SK-N-SH (cell line): Measurements from ENCODE around the gene CTCF. TPM values are rescaled to one million over a fixed set of nuclear protein-coding genes. Genes with fewer than 3 reads are reported as not detected.

Source experiments
- CTCF ChIA-PET: fragments of 300-600, 350-600 bp; formaldehyde crosslinking; extraction: SDS; loops from one replicate; lab custom pipeline; 2021; lab: Yijun Ruan, JAX
- POLR2A ChIA-PET: fragments of 350-600 bp; sonication (Branson Sonifier 250); formaldehyde crosslinking; extraction: SDS; loops from one replicate; lab custom pipeline; 2020; ENCODE audit warnings: antibody characterized with exemption, inconsistent platforms; lab: Yijun Ruan, JAX
- DNase-seq: peaks from one replicate; pipeline ENCODE4 v3.0.0; 2012
- H2AFZ ChIP-seq: fragments of 200-600 bp; sonication (generic); 2 replicates; pipeline ENCODE4 v1.8.1; 2016; ENCODE audit warnings: antibody characterized with exemption, mild to moderate bottlenecking, low read depth
- H3F3A ChIP-seq: fragments of 200-600 bp; sonication (generic); replicated peaks from 2 replicates; pipeline ENCODE3; 2016; ENCODE audit warnings: antibody characterized with exemption, mild to moderate bottlenecking; ENCODE audit not compliant: insufficient read depth
- H3K27ac ChIP-seq, 2 experiments: fragments of 200-500 bp in 1 of 2; fragments of 200-600 bp in 1 of 2; sonication (Bioruptor generic) in 1 of 2; sonication (generic), shearing (Covaris generic) in 1 of 2; 2 replicates each; pipeline versions ENCODE4 v1.5.1 to v1.6.1; 2014 to 2016; ENCODE audit warnings: low read depth in 2 of 2, inconsistent platforms in 1 of 2, low read length in 1 of 2, mild to moderate bottlenecking in 1 of 2, mixed read lengths in 1 of 2
- H3K27me3 ChIP-seq: fragments of 200-600 bp; sonication (generic), shearing (Covaris generic); 2 replicates; pipeline ENCODE4 v1.6.1; 2016; ENCODE audit warnings: mixed run types; ENCODE audit not compliant: insufficient read depth
- H3K36me3 ChIP-seq, 2 experiments: fragments of 200-500 bp in 1 of 2; fragments of 200-600 bp in 1 of 2; sonication (Bioruptor generic) in 1 of 2; sonication (generic) in 1 of 2; replicated peaks in 1 of 2; 2 replicates each; pipeline versions ENCODE3 to v1.5.1; 2014 to 2016; ENCODE audit warnings: low read length in 1 of 2, mild to moderate bottlenecking in 1 of 2; ENCODE audit not compliant: insufficient read depth in 2 of 2, control insufficient read depth in 1 of 2
- H3K4me1 ChIP-seq, 2 experiments: fragments of 200-500 bp in 1 of 2; fragments of 200-600 bp in 1 of 2; sonication (Bioruptor generic) in 1 of 2; sonication (generic), shearing (Covaris generic) in 1 of 2; 2 replicates each; pipeline versions ENCODE4 v1.5.1 to v1.6.1; 2014 to 2016; ENCODE audit warnings: low read depth in 1 of 2, low read length in 1 of 2, mixed run types in 1 of 2; ENCODE audit not compliant: insufficient read depth in 2 of 2, control insufficient read depth in 1 of 2
- H3K4me2 ChIP-seq: fragments of 200-600 bp; sonication (generic), shearing (Covaris generic); 2 replicates; pipeline ENCODE4 v1.6.1; 2017; ENCODE audit warnings: mixed run types
- H3K4me3 ChIP-seq, 2 experiments: fragments of 200-500 bp in 1 of 2; fragments of 200-600 bp in 1 of 2; sonication (Bioruptor generic) in 1 of 2; sonication (generic), shearing (Covaris generic) in 1 of 2; 2 replicates each; pipeline versions ENCODE4 v1.5.1 to v1.8.1; 2014 to 2016; ENCODE audit warnings: low read depth in 2 of 2, inconsistent platforms in 1 of 2, low read length in 1 of 2, mild to moderate bottlenecking in 1 of 2, mixed read lengths in 1 of 2, moderate library complexity in 1 of 2
- H3K79me2 ChIP-seq: fragments of 200-600 bp; sonication (generic); 2 replicates; pipeline ENCODE4 v1.8.1; 2017; ENCODE audit warnings: mild to moderate bottlenecking; ENCODE audit not compliant: insufficient read depth
- H3K9ac ChIP-seq: fragments of 200-600 bp; sonication (generic); 2 replicates; pipeline ENCODE4 v1.6.1; 2017; ENCODE audit warnings: mixed run types
- H3K9me2 ChIP-seq: fragments of 200-600 bp; sonication (generic); 2 replicates; pipeline ENCODE4 v1.6.1; 2017; ENCODE audit warnings: mixed run types
- H3K9me3 ChIP-seq: fragments of 200-600 bp; sonication (generic); 2 replicates; pipeline ENCODE4 v1.6.1; 2017; ENCODE audit warnings: mixed run types, mild to moderate bottlenecking, moderate library complexity
- H4K20me1 ChIP-seq: fragments of 200-600 bp; sonication (generic); 2 replicates; pipeline ENCODE4 v1.6.1; 2017; ENCODE audit warnings: mild to moderate bottlenecking, mixed run types; ENCODE audit not compliant: insufficient read depth
- ELF1 ChIP-seq: IDR thresholded peaks from 2 replicates; pipeline ENCODE4 v1.4.0; 2012
- EZH2phosphoT487 ChIP-seq: fragments of 200-600 bp; sonication (generic); IDR thresholded peaks from 2 replicates; pipeline ENCODE4 v1.6.1; 2017; ENCODE audit warnings: low read depth, mixed run types, mild to moderate bottlenecking, antibody characterized with exemption, moderate library complexity, borderline replicate concordance
- FOXJ3 ChIP-seq: sonication (generic); formaldehyde crosslinking; IDR thresholded peaks from 2 replicates; pipeline ENCODE4 v1.5.1; 2020; ENCODE audit warnings: mild to moderate bottlenecking, missing genetic modification reagents
- IRF3 ChIP-seq: fragments of 150-350 bp; IDR thresholded peaks from 2 replicates; pipeline ENCODE4 v1.6.1; 2016; ENCODE audit warnings: mild to moderate bottlenecking, low read depth, low read length
- JUND ChIP-seq: IDR thresholded peaks from 2 replicates; pipeline ENCODE4 v1.4.0; 2012
- MAX ChIP-seq: IDR thresholded peaks from 2 replicates; pipeline ENCODE4 v1.4.0; 2012; ENCODE audit warnings: low read depth
- MXI1 ChIP-seq: IDR thresholded peaks from 2 replicates; pipeline ENCODE4 v1.6.1; 2012; ENCODE audit warnings: mild to moderate bottlenecking, low read depth, low read length, improper control_type of control experiment
- NFIC ChIP-seq: IDR thresholded peaks from 2 replicates; pipeline ENCODE4 v1.4.0; 2012; ENCODE audit warnings: borderline replicate concordance
- NRF1 ChIP-seq: IDR thresholded peaks from 2 replicates; pipeline ENCODE4 v1.6.1; 2012; ENCODE audit warnings: low read depth, mild to moderate bottlenecking, low read length
- PBX3 ChIP-seq: IDR thresholded peaks from 2 replicates; pipeline ENCODE4; 2012
- RCOR1 ChIP-seq: fragments of 150-350 bp; IDR thresholded peaks from 2 replicates; pipeline ENCODE4 v1.6.1; 2017; ENCODE audit warnings: antibody characterized with exemption, low read length
- REST ChIP-seq: IDR thresholded peaks from 2 replicates; pipeline ENCODE4 v1.6.1; 2012; ENCODE audit warnings: mild to moderate bottlenecking, low read depth, low read length, moderate library complexity
- RFX5 ChIP-seq: IDR thresholded peaks from 2 replicates; pipeline ENCODE4 v1.6.1; 2012; ENCODE audit warnings: mild to moderate bottlenecking, improper control_type of control experiment, low read length
- SMC3 ChIP-seq: IDR thresholded peaks from 2 replicates; pipeline ENCODE4 v1.6.1; 2012; ENCODE audit warnings: low read depth, low read length, improper control_type of control experiment
- TCF12 ChIP-seq: IDR thresholded peaks from 2 replicates; pipeline ENCODE4 v1.4.0; 2012
- TEAD4 ChIP-seq: IDR thresholded peaks from 2 replicates; pipeline ENCODE4 v1.4.0; 2012; ENCODE audit warnings: mild to moderate bottlenecking, borderline replicate concordance; ENCODE audit not compliant: insufficient read depth
- USF1 ChIP-seq: IDR thresholded peaks from 2 replicates; pipeline ENCODE4 v1.4.0; 2012; ENCODE audit warnings: low read depth, borderline replicate concordance
- WGBS: methylation state at CpG from one replicate; pipeline ENCODE4 v1.1.6; 2017; ENCODE audit warnings: low lambda C conversion rate; 5-methylcytosine and 5-hydroxymethylcytosine counted together
- polyA plus RNA-seq, 3 experiments: library from polyadenylated mRNA; depleted of rRNA; stranded (reverse); fragments of >200 nt; gene quantifications; 2 replicates each; pipeline ENCODE4 v1.2.3, GENCODE V29; 2012

Gene CTCF
- polyA plus RNA-seq, 1 of the 3 experiments (the other 2 are of a cell fraction): 19.6 TPM

GRCh38 chr16:67537636-67538591, 24.4 kb upstream of the CTCF start:
- ChIA-PET CTCF (interaction anchor here (0.7 to 5.5 kb wide), 11 partner anchors 9 to 107 kb away, joined by 3 to 72 read pairs (median 4); partner anchors contain the start of gene CARMIL2), POLR2A (interaction anchor here (0.7 to 1.8 kb wide), 3 partner anchors 9 to 26 kb away, joined by 3 to 5 read pairs (median 3); partner anchors contain the start of gene RIPOR1)
- H3K9me2 ChIP-seq: no peaks in the 10 kb centered on the region
- peaks cover 22 to 28% of the 10 kb centered on the region in 2 experiments for H3K36me3 ChIP-seq
- peaks cover 83% of the 10 kb centered on the region for H4K20me1 ChIP-seq
- peak overlapping the region in 1 of 2 experiments; percentile 47; a peak in 2 of 4 replicates for H3K27ac ChIP-seq
- peaks cover 73% of the 10 kb centered on the region for H3K79me2 ChIP-seq
- TF ChIP-seq USF1: 0 out of 2 replicates have a peak, but pooled peaks have one; percentile 16
- no peak for TF ChIP-seq IRF3
- DNase-seq: peak; percentile 85
- peak overlapping the region; percentile 52 to 71 for H3K4me3 ChIP-seq
- H3K9ac ChIP-seq: peak overlapping the region; percentile 80
- H3K4me1 ChIP-seq: peaks cover 0 to 6% of the 10 kb centered on the region in 2 experiments; a peak in 1 of 4 replicates
- no peaks in the 10 kb centered on the region for H3K27me3 ChIP-seq
- H3F3A ChIP-seq: peaks cover 12% of the 10 kb centered on the region
- H3K4me2 ChIP-seq: peak overlapping the region; percentile 98
- WGBS: 20% methylated on average over 2 of the region's 97 CpGs
- H3K9me3 ChIP-seq: no peaks in the 10 kb centered on the region
- no peak overlapping the region for H2AFZ ChIP-seq

GRCh38 chr16:67538666-67539101, 23.6 kb upstream of the CTCF start:
- DNase-seq: peak; percentile 38
- CTCF ChIA-PET: interaction anchor here (1.1 to 5.5 kb wide), 6 partner anchors 8 to 106 kb away, joined by 3 to 72 read pairs (median 8); partner anchors contain the start of gene CARMIL2
- H3K4me3 ChIP-seq: no peak overlapping the region
- TF ChIP-seq EZH2phosphoT487 (no peak), FOXJ3 (CRISPR knock-in tag) (no peak), REST (no peak), RCOR1 (no peak), MAX (no peak), TEAD4 (no peak), TCF12 (no peak), MXI1 (no peak), JUND (no peak), PBX3 (no peak), SMC3 (no peak), USF1 (no peak), ELF1 (no peak), NFIC (no peak), NRF1 (no peak), RFX5 (no peak)

More at GRCh38 chr16:67538666-67539101, 23.6 kb upstream of the CTCF start:
- no peaks in the 10 kb centered on the region for H3K9me2 ChIP-seq
- H3F3A ChIP-seq: peaks cover 12% of the 10 kb centered on the region
- peak overlapping the region; percentile 98; the same call in 1 of the 2 replicates for H3K4me2 ChIP-seq
- peaks cover 0 to 3% of the 10 kb centered on the region in 2 experiments; a peak in 1 of 4 replicates for H3K4me1 ChIP-seq
- POLR2A ChIA-PET: interaction anchor here (1.8 kb wide), 1 partner anchor 13 kb away, joined by 3 read pairs; no protein-coding TSS in a partner anchor
- H3K79me2 ChIP-seq: peaks cover 66% of the 10 kb centered on the region
- no peaks in the 10 kb centered on the region for H3K9me3 ChIP-seq
- WGBS: 90% methylated on average over 8 of the region's 23 CpGs
- H3K36me3 ChIP-seq: peaks cover 24 to 34% of the 10 kb centered on the region in 2 experiments
- H3K9ac ChIP-seq: no peak overlapping the region
- no peak overlapping the region for H2AFZ ChIP-seq
- H4K20me1 ChIP-seq: peaks cover 83% of the 10 kb centered on the region
- no peaks in the 10 kb centered on the region for H3K27me3 ChIP-seq
- H3K27ac ChIP-seq: no peak overlapping the region
